ENCODE data around the gene KIF26B.

Gene KIF26B

GRCh38 chr1:245173446-245174211 is 18.8 kb downstream of the KIF26B start:
- no peak for DNase-seq

- no peak for DNase-seq
Observed at GRCh38 chr1:245177071-245177900, 22.5 kb downstream of the KIF26B start.

DNA sequence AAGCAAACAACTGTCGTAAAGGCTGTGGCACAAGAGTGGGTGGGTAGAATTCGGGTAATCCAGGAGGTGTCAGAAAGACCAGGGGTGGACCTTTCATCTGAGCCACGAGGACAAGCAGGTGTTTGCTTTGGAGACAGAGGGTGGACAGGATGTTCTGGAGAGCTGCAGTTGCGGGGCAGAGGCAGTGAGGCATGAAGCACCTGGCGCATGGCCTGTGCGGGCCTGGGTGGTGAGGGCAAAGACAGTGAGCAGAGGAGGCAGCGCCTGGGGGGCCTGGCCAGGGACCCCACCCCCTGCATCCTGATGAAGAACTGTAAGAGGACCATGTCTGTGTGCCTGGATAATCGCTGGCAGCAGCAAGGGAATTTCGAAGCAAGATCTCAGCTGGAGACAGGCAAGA is 24.9 kb downstream of the KIF26B start:
- DNase-seq, result no peak

GRCh38 chr1:245180496-245181157 is 25.8 kb downstream of the KIF26B start:
- DNase-seq, result no peak

DNA sequence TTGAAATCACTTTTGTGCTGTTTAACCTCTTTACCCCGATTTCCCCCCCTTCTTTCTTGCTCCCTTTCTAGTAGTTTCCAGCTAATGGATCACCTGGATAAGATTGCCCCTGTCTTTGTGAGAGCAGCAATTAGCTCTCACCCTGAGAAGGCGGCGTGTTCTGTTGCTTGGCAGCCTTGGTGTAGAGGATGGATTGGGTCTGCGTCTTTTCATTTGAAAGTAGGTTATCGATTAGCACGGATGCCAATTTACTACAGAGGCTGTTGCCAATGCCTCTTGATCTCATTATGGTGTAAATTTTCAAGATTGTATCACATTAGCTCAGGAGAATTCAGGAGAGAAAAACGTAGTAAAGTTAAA is 26.4 kb downstream of the KIF26B start:
- no peak for DNase-seq

DNA sequence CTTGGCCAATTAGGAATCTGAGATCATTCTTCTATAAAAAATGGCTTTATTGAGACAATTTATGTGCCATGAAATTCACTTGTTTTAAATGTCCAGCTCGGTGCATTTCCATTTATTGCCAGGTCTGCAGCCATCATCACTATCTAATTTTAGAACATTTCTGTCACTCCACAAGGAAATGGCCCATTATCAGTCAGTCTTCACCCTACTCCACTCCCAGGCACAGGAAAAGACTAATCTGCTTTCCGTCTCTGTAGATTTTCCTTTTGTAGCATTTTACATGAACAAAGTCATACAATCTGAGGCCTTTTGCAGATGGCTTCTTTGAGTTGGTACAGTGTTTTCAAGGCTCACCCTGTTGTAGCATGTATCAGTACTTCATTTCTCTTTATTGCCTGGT is 27.2 kb downstream of the KIF26B start:
- no peak for DNase-seq

DNA sequence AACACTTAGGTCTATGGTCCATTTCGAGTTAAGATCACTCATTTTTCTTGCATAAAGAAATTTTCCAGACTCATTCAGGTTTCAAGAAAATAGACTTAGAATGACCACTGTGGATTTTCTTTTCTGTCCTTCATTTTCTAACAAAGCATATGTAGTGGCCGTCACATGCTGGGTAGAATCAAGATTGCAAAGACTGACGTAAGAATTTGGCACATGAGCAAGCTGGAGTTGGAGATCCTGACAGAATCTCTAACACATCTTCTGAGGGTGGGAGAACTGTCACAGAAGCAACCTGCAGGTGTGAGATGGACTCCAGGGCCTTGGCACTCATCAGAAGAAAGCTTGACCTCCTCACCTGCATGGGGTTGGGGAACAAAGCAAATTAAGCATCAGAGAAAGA is 28.6 kb downstream of the KIF26B start:
- DNase-seq, result no peak

DNA sequence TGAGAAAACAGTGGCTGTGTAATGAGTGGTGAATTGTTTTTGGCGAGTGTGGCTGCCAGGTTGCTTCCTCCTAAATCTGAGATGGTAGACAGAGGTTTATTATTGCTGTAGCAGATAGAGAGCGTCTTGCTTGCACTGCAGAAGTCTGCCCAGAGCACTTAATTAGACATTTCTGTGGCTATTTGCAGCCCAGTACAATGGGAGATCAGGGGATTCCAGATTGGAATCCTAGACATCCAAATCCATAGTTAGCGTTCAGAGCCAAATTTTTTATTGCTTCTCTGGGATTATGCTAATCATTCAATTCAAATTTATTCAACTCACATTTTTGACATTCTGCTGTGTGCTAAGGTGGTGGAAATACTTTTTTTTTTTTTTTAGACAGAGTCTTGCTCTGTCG is 30.0 kb downstream of the KIF26B start:
- no peak for DNase-seq

- DNase-seq, result no peak
Observed at GRCh38 chr1:245188403-245188802, 33.6 kb downstream of the KIF26B start.

DNA sequence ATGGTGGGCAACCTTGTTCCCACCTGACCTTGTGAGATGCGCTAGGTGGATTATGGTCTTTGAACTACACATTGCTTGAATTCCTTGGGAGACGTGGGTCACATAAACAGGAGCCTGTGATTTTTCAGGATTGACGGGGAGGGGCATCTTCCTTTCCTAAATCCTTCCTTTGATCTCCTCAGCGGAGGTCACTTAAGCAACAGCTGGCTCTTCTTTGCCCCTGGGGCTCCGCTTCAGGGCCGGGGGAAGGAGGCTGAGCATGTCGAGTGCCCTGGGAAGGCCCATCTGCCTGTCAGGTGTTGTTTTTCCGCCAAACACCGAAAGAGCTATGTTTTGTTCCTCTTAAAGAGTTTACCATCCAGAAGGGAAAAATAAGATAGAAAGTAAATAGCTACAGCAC is 40.6 kb downstream of the KIF26B start:
- DNase-seq, result no peak

DNA sequence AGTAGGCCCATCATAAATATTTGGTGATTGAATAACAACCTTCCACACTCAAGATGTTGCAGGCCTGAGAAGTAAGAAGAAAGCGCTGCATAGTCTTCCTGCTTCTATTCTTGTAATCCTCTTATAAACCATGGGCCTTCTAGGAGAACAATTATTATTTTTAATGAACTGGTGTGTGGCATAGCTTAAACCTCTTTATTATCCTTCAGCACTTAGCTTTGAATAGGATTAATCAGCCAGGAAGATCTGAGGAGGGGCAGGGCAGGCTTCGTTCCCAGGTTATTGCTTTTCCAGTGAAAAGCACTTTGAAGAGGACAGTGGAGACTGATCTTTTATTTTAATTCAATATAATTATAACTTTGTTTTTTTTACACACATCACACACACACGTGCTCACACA is 42.3 kb downstream of the KIF26B start:
- DNase-seq, result no peak

GRCh38 chr1:245197911-245198379 is 43.2 kb downstream of the KIF26B start:
- no peak for DNase-seq

DNA sequence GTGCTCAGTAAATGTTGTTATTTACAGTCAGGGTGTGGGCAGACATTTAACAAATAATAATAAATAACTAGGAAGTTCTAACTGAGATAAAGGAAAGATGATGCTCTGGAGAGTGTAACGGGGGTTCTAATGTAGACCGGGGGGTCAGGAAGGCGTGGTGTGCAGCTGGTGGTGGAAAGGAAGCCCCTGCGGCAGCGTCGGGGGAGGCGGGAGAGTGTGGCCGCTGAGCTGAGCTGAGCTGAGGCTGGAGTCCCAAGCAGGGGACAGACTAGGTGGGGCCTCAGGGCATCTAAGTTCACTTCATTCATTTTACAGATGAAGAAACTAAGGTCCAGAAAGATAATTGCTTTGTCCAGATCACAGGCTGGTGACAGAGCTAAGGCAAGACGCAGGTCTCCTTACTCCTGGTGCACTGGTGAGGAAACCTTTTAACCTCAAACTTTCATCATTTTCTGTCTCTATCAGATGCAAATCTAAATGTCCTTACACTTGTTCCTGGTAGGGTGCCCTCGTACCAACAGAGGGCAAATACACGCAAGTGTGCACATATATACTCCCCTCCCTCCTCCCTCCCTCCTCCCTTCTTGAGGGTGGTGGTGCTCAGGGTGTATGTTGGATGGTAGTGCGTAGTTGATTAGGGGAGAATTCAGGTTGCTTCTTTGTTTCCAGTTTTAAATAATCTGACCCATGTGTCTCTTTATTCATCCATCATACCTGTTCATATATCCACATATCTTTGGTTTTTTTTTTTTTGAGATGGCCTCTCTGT is 44.1 kb downstream of the KIF26B start:
- DNase-seq, result no peak

GRCh38 chr1:245200146-245200545 is 45.4 kb downstream of the KIF26B start:
- no peak for DNase-seq

DNA sequence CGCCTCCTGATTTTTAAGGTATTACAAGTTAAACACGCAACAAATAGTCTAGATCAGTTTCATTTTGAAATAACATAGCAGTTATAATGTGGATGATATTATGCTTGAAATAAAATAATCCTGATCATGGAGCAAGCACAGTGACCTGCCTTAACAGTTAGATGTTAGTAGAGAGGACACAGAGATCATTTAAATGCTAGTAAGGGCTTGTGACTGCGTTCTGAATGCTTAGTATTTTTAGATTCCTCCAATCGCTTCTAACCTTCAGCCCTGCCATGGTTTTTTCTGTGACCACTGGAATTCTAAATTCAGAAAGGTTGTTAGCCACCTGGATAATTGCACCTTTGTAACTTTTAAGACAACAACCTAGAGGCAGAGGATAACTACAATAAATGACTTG is 46.4 kb downstream of the KIF26B start:
- no peak for DNase-seq

DNA sequence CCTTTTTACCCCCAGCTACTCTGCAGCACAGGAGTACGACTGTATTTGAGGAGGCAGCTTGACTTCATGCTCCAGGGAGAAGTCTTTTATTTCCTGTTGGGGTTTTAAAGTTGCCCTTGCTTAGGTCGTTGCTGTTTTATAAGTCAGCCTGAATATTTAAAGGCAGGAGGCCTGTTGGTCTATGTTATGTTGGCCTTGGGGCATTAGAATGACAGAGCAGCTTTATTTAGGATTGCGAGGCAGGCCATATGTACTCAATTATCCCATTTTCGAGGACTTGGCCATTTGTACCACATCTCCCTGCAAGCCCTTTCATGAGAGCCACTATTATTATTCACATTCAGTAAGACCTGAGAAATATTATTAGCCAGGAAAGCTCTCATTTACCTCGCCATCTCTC is 47.0 kb downstream of the KIF26B start:
- no peak for DNase-seq

DNA sequence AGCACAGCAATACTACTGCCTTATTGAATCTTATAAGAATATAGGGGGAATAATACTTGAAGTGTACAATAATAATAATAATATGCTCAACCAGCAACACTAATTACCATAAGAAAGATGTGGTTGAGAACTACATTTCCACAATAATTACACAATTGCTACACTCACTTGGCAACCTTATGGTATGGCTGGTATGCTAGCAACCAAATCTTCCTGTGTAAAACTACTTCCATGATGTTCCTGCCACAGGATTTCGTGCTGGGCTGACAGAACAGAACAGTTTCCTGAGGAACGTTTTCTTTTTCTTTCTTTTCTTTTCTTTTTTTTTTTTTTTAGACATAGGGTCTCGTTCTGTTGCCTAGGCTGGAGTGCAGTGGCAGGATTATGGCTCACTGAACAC is 50.6 kb downstream of the KIF26B start:
- DNase-seq, result no peak

DNA sequence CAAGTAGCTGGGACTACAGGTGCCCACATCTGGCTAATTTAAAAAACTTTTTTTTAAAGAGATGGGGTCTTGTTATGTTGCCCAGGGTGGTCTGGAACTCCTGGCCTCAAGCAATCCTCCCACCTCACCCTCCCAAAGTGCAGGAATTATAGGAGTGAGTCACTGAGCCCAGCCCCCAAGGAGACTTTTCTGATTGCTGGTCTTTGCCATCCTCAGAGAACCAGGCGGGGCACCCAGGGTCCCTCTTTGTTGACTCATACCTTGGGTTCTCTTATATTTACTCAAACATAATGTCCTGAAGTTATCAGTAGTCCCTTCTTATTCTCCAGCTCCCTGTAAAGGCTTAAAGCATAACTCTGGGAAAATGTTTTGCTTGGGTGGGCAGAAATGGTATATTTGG is 51.1 kb downstream of the KIF26B start:
- no peak for DNase-seq

- DNase-seq, result no peak
Observed at GRCh38 chr1:245207056-245207638, 52.4 kb downstream of the KIF26B start.

- no peak for DNase-seq
Observed at GRCh38 chr1:245207801-245208200, 53.0 kb downstream of the KIF26B start.

- no peak for DNase-seq
Observed at GRCh38 chr1:245209658-245210435, 55.1 kb downstream of the KIF26B start.

All from HCEC 1CT (cell line).